HG03432 (cell line): Measurements from ENCODE around the gene WDFY1.

Experiments used
- ATAC-seq: cut with Tn5 transposase; IDR thresholded peaks from one replicate; pipeline ENCODE4 v1.9.1; 2021; ENCODE audit warnings: mild to moderate bottlenecking, moderate library complexity; ENCODE audit not compliant: unreplicated experiment

The WDFY1 gene

GRCh38 chr2:223865124-223865523 lies 80.0 kb downstream of the WDFY1 start:
- ATAC-seq = no peak

GRCh38 chr2:223863491-223863890 lies 81.6 kb downstream of the WDFY1 start:
- no peak for ATAC-seq

- ATAC-seq = no peak
Observed at GRCh38 chr2:223860809-223861738, 84.1 kb downstream of the WDFY1 start.

GRCh38 chr2:223859070-223859469 lies 86.1 kb downstream of the WDFY1 start:
- no peak for ATAC-seq

GRCh38 chr2:223856584-223856983 lies 88.6 kb downstream of the WDFY1 start:
- ATAC-seq = peak; percentile 32

- no peak for ATAC-seq
Observed at GRCh38 chr2:223856021-223856420, 89.1 kb downstream of the WDFY1 start.

- ATAC-seq = no peak
Observed at GRCh38 chr2:223855426-223855825, 89.7 kb downstream of the WDFY1 start.

- ATAC-seq = peak; percentile 63
Observed at GRCh38 chr2:223854741-223855140, 90.4 kb downstream of the WDFY1 start.

GRCh38 chr2:223853425-223853837 lies 91.7 kb downstream of the WDFY1 start:
- no peak for ATAC-seq

- ATAC-seq = no peak
Observed at GRCh38 chr2:223852281-223852795, 92.8 kb downstream of the WDFY1 start.

GRCh38 chr2:223847410-223847809 lies 97.7 kb downstream of the WDFY1 start:
- no peak for ATAC-seq

GRCh38 chr2:223846515-223846914 lies 98.6 kb downstream of the WDFY1 start:
- ATAC-seq = no peak

- no peak for ATAC-seq
Observed at GRCh38 chr2:223841436-223842190, 103.5 kb downstream of the WDFY1 start.

GRCh38 chr2:223837287-223838061 lies 107.7 kb downstream of the WDFY1 start, which contains the start of gene AP1S3:
AP1S3 (minus strand) TSS chr2:223837582; CDS start chr2:223837450, 132 bp downstream.
- peak; percentile 83 for ATAC-seq

GRCh38 chr2:223835701-223836532 lies 109.2 kb downstream of the WDFY1 start:
- ATAC-seq = peak; percentile 52

GRCh38 chr2:223834431-223834830 lies 110.7 kb downstream of the WDFY1 start:
- ATAC-seq = no peak

GRCh38 chr2:223832241-223832903 lies 112.8 kb downstream of the WDFY1 start:
- ATAC-seq = no peak

- ATAC-seq = no peak
Observed at GRCh38 chr2:223829128-223829527, 116.0 kb downstream of the WDFY1 start.

- no peak for ATAC-seq
Observed at GRCh38 chr2:223828314-223828713, 116.8 kb downstream of the WDFY1 start.
